ENCODE data around the gene CABLES1.

GRCh38 chr18:23163786-23164533, 28.7 kb downstream of the CABLES1 start:
- no peak for TF ChIP-seq CTCF (IDR thresholded peaks at IDR 0.05)
- no peak for TF ChIP-seq POLR2A (IDR thresholded peaks at IDR 0.05)
